GM23248 (cell line): Measurements from ENCODE around the gene PANK2.

Source experiments
- EZH2 ChIP-seq: fragments of 200-600 bp; sonication (generic); IDR thresholded peaks from 2 replicates; pipeline ENCODE4 v1.6.1; 2018; ENCODE audit warnings: antibody characterized with exemption, mild to moderate bottlenecking; ENCODE audit not compliant: insufficient read depth, poor library complexity, severe bottlenecking
- EZH2phosphoT487 ChIP-seq: fragments of 200-600 bp; sonication (generic); IDR thresholded peaks from 2 replicates; pipeline ENCODE4 v1.6.1; 2018; ENCODE audit warnings: antibody characterized with exemption, moderate library complexity, mild to moderate bottlenecking, low read depth; ENCODE audit not compliant: insufficient read depth

- no peak for TF ChIP-seq EZH2
- no peak for TF ChIP-seq EZH2phosphoT487
Measured at GRCh38 chr20:3924304-3925112, 35.3 kb downstream of the PANK2 start.
